Gastroesophageal sphincter (tissue), 3 donors: ENCODE measurements around the gene GATAD2B.

Experiments used
- POLR2A ChIP-seq, 2 donors: fragments of 450-650 bp; IDR thresholded peaks; one replicate each; pipeline ENCODE4 v1.6.1; 2017; ENCODE audit warnings: antibody characterized with exemption in 2 of 2, mild to moderate bottlenecking in 2 of 2, moderate library complexity in 1 of 2
- TF ChIP-seq, protein P1 (sequence below), 4 experiments: fragments of 200-600 bp in 2 of 4; fragments of 450-650 bp in 2 of 4; sonication (generic) in 1 of 4; IDR thresholded peaks; one replicate each; pipeline ENCODE4 v1.5.1; 2017 to 2019; ENCODE audit warnings: antibody characterized with exemption in 4 of 4, mild to moderate bottlenecking in 2 of 4, moderate library complexity in 2 of 4

DNA sequence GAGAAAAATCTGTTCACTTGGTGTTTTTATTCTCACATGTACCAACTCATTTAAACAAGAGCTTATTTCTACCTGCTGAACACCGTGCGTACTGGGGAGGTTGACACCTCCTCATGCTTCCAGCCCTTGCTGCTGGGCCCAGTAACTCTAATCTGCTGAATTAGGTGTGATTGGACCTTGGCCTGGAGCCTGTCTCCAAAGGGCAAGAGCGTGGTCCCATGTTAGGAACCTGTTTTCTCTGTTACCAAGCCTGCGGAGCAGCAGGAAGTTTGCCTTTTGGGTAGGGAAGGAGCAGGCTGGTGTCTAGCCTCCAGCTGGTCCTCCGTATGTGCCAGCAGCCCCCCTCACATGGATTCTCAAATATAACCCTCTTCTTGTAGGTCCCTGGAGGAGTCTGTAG, 158.5 kb downstream of the GATAD2B start:
- TF ChIP-seq, protein P1, sequence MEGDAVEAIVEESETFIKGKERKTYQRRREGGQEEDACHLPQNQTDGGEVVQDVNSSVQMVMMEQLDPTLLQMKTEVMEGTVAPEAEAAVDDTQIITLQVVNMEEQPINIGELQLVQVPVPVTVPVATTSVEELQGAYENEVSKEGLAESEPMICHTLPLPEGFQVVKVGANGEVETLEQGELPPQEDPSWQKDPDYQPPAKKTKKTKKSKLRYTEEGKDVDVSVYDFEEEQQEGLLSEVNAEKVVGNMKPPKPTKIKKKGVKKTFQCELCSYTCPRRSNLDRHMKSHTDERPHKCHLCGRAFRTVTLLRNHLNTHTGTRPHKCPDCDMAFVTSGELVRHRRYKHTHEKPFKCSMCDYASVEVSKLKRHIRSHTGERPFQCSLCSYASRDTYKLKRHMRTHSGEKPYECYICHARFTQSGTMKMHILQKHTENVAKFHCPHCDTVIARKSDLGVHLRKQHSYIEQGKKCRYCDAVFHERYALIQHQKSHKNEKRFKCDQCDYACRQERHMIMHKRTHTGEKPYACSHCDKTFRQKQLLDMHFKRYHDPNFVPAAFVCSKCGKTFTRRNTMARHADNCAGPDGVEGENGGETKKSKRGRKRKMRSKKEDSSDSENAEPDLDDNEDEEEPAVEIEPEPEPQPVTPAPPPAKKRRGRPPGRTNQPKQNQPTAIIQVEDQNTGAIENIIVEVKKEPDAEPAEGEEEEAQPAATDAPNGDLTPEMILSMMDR (IDR thresholded peaks at IDR 0.05): no peak
- no peak for TF ChIP-seq POLR2A (IDR thresholded peaks at IDR 0.05)
